Keratinocyte (primary cell): Measurements from ENCODE around the gene CTNNA2.

Experiments
- CTCF ChIP-seq, 3 experiments: IDR thresholded peaks in 1 of 3; conservative IDR thresholded peaks in 1 of 3; optimal IDR thresholded peaks in 1 of 3; 2 replicates in 2 of 3; 3 replicates in 1 of 3; pipeline versions ENCODE3 to v1.5.1; 2011; ENCODE audit warnings: low read length in 3 of 3, mild to moderate bottlenecking in 3 of 3, moderate library complexity in 2 of 3, control low read depth in 1 of 3, inconsistent platforms in 1 of 3; ENCODE audit not compliant: insufficient read depth in 2 of 3; ENCODE audit errors: extremely low read depth in 1 of 3
- EZH2 ChIP-seq: IDR thresholded peaks from one replicate; pipeline ENCODE4 v1.6.1; 2012; ENCODE audit warnings: inconsistent platforms, mild to moderate bottlenecking, low read length, moderate library complexity

- TF ChIP-seq CTCF (optimal IDR thresholded peaks at IDR 0.05 in 1 of 3, IDR thresholded peaks at IDR 0.05 in 1 of 3, conservative IDR thresholded peaks at IDR 0.05 in 1 of 3; ENCODE audit: extremely low read depth in 1 of 3, insufficient read depth in 2 of 3, low read length in 3 of 3) (no peak), EZH2 (no peak)
Observed at GRCh38 chr2:79564065-79564464, 51.2 kb downstream of the CTNNA2 start.
